ENCODE results near the gene CHD2.
A peak's percentile ranks its signal among the peaks of the same experiment; 100 is the strongest.

CHD2 gene

GRCh38 chr15:92954578-92954977 lies 54.5 kb downstream of the CHD2 start:
- DNase-seq (ENCODE audit: low read depth): no peak
- peak; percentile 35 for TF ChIP-seq CTCF (IDR thresholded peaks at IDR 0.05; ENCODE audit: control insufficient read depth, insufficient read depth, low read depth, low read length, missing control alignments)
- H3K4me3 ChIP-seq (ENCODE audit: control insufficient read depth, low read depth, low read length): no peak overlapping the region

GRCh38 chr15:92955706-92956105 lies 55.6 kb downstream of the CHD2 start:
- no peak for DNase-seq (ENCODE audit: low read depth)
- no peak overlapping the region for H3K4me3 ChIP-seq (ENCODE audit: control insufficient read depth, low read depth, low read length)
- no peak for TF ChIP-seq CTCF (IDR thresholded peaks at IDR 0.05; ENCODE audit: control insufficient read depth, insufficient read depth, low read depth, low read length, missing control alignments)

- TF ChIP-seq CTCF (IDR thresholded peaks at IDR 0.05; ENCODE audit: control insufficient read depth, insufficient read depth, low read depth, low read length, missing control alignments): no peak
- DNase-seq (ENCODE audit: low read depth): peak; percentile 7
Observed at GRCh38 chr15:92958105-92958504, 58.0 kb downstream of the CHD2 start.

GRCh38 chr15:92959219-92959618 lies 59.1 kb downstream of the CHD2 start:
- no peak for TF ChIP-seq CTCF (IDR thresholded peaks at IDR 0.05; ENCODE audit: control insufficient read depth, insufficient read depth, low read depth, low read length, missing control alignments)
- no peak overlapping the region for H3K4me3 ChIP-seq (ENCODE audit: control insufficient read depth, low read depth, low read length)
- DNase-seq (ENCODE audit: low read depth): no peak

More at GRCh38 chr15:92958105-92958504, 58.0 kb downstream of the CHD2 start:
- no peak overlapping the region for H3K4me3 ChIP-seq (ENCODE audit: control insufficient read depth, low read depth, low read length)

GRCh38 chr15:92960996-92961681 lies 61.0 kb downstream of the CHD2 start:
- no peak overlapping the region for H3K4me3 ChIP-seq (ENCODE audit: control insufficient read depth, low read depth, low read length)
- no peak for TF ChIP-seq CTCF (IDR thresholded peaks at IDR 0.05; ENCODE audit: control insufficient read depth, insufficient read depth, low read depth, low read length, missing control alignments)
- DNase-seq (ENCODE audit: low read depth): no peak

- TF ChIP-seq CTCF (IDR thresholded peaks at IDR 0.05; ENCODE audit: control insufficient read depth, insufficient read depth, low read depth, low read length, missing control alignments): no peak
- DNase-seq (ENCODE audit: low read depth): no peak
- no peak overlapping the region for H3K4me3 ChIP-seq (ENCODE audit: control insufficient read depth, low read depth, low read length)
Observed at GRCh38 chr15:92962914-92963313, 62.8 kb downstream of the CHD2 start.
